ENCODE measurements around the gene ZNF175.

DNA sequence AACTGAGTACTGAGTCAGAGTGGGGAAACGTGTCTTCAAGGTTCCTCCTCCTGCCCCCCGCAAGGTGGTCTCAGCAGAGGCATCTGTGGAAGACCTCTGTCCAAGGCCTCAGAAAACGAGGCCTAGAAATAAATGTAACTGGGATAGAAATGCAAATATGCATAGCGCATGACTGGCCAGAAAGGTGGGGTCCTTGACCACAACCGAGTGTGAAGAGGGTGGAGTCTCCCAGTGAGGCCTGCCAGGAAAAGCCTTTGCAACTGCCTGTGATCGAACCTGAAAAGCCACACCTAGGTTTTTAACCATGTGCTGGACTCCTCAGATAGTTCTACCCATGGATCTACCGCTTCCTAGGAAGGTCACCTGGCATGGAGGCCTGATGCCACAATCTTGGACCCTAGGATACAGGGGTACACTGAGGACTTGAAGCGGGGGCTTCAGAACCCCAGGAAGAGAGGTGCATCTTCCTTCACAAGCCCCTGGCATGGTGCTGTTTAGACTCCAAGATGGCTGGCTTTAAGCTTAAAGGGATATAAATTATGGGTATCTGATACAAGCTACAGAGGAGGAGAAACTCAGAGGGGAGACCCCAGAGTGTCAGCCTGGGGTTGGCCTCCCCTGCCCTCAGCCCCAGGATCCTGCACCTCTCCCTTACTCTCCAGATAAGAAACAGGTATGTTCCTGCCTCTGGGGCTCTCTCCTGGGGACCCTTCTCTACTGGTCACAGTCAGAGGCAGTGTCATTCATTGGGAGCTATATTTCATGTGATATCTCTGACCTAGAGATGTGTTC lies 21.4 kb upstream of the ZNF175 start:
- TF ChIP-seq POLR2A (IDR thresholded peaks at IDR 0.05), result no peak
- TF ChIP-seq, protein P1, sequence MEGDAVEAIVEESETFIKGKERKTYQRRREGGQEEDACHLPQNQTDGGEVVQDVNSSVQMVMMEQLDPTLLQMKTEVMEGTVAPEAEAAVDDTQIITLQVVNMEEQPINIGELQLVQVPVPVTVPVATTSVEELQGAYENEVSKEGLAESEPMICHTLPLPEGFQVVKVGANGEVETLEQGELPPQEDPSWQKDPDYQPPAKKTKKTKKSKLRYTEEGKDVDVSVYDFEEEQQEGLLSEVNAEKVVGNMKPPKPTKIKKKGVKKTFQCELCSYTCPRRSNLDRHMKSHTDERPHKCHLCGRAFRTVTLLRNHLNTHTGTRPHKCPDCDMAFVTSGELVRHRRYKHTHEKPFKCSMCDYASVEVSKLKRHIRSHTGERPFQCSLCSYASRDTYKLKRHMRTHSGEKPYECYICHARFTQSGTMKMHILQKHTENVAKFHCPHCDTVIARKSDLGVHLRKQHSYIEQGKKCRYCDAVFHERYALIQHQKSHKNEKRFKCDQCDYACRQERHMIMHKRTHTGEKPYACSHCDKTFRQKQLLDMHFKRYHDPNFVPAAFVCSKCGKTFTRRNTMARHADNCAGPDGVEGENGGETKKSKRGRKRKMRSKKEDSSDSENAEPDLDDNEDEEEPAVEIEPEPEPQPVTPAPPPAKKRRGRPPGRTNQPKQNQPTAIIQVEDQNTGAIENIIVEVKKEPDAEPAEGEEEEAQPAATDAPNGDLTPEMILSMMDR (IDR thresholded peaks at IDR 0.05), result no peak

Measured in prostate gland (tissue), 2 donors.